Stimulated activated CD8-positive, alpha-beta memory T cell treated with anti-CD3 and anti-CD28 coated beads, Interleukin-15, amount 100 ng/mL, for 24 hours (primary cell): ENCODE results near the gene KAZN.

Experiments used
- DNase-seq: peaks from one replicate; pipeline ENCODE4 v3.0.0-alpha.2; 2020; ENCODE audit warnings: low read depth

The KAZN gene

GRCh38 chr1:14915356-14916054 lies 317.0 kb downstream of the KAZN start:
- peak; percentile 15 for DNase-seq

DNA sequence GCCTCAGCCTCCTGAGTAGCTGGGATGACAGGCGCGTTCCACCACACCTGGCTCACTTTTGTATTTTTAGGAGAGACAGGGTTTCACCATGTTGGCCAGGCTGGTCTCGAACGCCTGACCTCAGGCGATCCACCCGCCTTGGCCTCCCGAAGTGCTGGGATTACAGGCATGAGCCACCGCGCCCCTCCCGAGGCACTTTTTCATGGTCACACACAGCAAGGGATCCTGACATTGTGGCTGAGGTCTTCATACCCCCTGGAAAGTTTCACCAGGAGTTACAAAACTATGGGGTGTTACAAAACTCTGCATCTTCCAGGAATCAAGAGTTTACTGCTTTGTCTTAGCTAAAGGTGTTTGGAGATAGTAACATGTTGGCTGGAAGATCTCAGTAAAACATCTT lies 320.8 kb downstream of the KAZN start:
- no peak for DNase-seq

GRCh38 chr1:14919751-14920150 lies 321.3 kb downstream of the KAZN start:
- DNase-seq = no peak

DNA sequence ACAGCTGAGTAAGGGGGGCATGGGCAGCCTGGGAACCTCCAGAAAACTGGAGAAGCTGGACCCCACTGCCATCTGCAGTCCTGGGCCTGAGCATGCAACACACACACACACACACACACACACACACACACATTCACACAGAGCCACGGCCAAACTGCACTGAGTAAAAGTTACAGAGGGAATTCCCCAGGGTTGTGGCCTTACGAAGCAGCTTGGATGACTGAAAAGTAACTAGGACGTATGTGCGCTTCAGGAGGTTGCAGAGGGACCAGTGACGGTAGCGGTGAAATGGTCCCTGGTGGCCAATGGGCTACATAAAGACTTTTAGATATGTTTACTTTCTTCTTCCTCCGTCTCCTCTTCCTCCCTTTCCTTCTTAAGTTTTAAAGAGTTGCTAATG lies 322.6 kb downstream of the KAZN start:
- DNase-seq = no peak

- no peak for DNase-seq
Observed at GRCh38 chr1:14922942-14923726, 324.6 kb downstream of the KAZN start.

DNA sequence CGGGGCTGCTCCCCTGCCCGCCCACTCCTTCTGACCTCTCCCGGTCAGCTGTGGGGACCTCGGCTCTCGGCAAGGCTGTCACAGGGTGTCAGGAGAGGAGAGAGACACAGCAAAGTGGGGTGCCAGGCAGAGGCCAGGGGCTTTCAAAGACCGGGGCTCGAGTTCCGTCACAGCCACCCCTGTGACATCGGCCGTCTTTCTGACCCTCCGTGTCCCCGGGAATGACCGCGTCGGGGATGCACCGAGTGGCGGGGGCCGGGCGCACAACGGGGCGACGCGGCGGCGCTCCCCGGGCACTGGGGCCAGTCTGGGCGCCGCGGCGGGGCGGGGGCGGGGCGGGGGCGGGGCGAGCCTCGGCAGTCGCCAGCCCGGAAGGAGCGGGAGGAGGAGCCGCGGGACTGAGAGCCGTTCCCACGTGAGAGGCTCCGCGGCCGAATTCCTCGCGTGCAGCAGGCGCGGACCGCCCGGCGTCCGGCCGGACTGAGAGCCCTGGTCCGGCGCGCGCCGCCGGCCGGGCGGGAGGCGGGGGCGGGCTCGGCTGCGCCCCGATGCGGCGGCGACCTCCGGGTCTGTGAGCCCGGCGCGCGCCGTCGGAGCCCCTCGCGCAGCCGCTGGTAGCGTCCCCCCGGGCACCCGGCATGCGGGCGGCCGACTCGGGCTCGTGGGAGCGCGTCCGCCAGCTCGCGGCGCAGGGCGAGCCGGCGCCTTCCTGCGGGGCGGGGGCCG lies 325.4 kb downstream of the KAZN start:
- no peak for DNase-seq

DNA sequence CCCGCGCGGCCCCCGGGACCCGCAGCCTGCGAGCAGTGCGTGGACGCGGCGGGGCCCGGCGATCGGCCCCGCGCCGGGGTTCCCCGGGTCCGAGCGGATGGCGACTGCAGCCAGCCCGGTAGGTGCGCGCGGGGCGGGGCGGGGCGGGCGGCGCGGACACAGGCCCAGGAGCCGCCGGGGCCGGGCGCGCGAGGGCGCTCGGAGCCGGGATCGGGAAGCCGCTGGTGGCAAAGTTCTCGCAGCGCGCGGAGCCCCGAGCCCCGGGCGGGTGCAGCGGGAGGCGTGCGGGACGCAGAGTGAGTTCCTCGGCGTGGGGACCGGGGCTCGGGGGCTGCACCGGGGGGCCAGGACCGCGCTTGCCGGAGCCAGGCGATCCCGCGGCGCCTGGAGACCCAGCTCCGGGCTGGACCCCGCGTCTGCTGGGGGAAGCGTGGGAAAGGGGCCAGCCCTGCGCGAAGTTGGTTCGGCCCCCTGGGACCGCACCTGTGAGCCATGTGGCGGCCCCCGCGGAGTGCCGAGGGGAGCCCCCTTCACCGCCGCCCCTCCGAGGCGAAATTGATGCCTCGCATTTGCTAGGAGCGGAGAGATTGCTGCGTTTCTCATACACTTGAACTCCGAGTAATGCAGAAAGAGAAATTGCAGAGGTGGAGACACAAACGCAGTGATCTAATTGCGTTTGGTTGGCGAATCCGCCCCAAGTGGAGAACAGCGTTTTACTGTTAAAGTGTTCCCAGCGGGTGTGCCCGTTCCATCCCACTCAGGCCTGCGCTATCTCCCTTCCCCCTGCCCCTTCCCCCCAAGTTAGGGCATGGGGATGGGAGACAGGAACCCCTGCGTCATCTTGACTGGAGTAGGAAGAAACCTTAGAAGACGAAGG lies 326.2 kb downstream of the KAZN start:
- no peak for DNase-seq

GRCh38 chr1:14925336-14926136 lies 327.1 kb downstream of the KAZN start:
- DNase-seq = no peak

DNA sequence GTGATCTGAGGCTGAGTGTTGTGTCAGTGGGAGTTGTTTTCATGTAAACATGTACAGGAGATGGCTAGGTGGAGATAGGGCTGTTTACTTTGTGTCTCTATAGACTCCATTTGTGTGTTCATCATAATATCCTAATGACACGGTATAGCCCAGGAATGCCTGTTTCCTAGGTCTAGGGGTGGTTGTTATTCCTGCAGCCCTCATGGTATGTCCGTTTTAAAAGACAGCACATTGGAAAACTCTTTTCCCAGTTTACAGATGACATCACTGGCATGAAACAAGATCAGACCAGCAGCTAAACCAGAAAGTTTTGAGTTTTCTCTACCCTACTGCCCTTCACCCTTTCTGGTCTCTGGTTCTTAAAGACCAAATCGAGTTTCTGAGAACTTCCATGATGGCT lies 327.7 kb downstream of the KAZN start:
- no peak for DNase-seq

- no peak for DNase-seq
Observed at GRCh38 chr1:14926818-14927575, 328.5 kb downstream of the KAZN start.

DNA sequence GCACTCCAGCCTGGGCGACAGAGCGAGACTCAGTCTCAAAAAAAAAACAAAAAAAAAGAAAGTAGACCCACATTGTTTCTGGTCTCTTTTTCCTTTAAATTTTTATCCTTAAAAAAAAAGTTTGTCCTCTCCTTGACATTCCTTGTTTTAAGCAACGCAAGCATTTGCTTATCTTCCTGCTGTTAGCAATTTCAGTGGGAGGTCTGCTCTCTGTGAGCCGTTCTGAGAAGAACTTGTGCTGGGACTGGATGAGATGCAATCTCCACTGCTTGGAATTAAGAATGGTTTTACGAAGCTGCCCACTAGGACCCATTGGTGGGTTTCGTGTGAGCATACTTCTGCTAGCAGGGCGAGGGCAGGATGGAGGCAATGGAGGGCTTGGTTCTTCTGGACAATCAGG lies 329.9 kb downstream of the KAZN start:
- DNase-seq = no peak

DNA sequence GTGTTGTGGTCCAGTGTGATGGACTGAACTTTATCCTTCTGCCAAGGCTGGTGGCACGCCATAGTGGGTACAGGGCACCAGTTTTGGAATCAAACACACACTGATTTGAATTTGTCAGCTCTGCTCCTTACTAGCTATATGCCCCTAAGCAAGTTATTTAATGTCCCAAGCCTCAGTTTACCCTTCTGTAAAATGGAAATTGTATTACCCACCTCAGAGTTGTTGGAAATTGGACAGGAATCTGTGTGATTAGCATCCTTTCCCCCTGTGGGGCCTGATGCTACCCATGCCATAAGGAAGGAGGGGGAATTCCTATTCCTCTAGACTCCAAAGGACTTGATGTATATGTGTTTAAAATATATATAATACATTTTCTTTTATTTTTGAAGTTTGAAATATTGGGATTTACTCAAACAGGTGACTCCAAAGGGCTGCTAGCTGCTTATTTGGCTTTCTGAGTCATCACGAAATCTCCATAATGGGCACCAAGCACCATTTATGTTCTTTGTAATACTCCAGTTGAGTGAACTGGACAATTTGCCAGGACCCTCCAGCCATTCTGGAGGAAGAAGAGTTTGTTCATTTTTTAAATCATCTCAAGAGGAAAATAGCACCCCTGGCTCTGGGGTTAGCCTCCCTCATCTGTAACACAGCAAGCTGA lies 330.5 kb downstream of the KAZN start:
- DNase-seq = no peak

- DNase-seq = no peak
Observed at GRCh38 chr1:14929547-14930246, 331.2 kb downstream of the KAZN start.

DNA sequence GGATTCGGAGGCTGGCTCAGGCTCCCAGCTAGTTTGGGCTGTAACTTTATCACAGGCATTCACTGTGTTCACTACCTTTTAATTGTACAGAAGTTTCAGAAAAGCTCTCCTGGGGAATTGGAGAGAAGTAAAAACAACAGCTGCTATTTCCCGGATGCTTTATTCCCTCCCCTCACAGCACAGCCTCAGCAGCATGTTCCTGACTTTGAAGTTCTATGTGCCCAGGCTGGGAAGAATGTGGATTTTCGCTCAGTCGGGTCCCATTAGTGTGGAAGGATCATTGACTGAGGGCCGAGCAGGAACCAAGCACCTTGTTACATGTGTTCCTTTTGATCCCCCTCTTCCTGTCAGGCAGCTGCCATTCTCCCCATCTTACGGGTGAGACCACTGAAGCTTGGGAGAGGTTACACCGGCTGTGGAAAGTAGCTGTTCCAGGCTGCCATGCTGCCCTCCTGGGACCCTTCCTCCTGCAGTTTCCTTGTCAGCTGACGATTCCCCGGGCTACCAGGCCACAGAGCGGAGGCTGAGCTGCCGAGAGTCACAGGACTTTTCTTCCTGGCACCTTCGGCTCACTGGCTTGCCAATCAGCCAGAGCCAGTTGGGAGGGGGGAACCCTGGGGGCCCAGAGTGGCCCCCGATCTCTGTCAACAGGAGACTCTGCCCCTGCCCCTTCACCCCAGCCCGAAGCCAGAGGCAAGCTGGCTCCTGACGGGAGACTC lies 331.9 kb downstream of the KAZN start:
- no peak for DNase-seq

GRCh38 chr1:14932034-14932638 lies 333.7 kb downstream of the KAZN start:
- DNase-seq = no peak

DNA sequence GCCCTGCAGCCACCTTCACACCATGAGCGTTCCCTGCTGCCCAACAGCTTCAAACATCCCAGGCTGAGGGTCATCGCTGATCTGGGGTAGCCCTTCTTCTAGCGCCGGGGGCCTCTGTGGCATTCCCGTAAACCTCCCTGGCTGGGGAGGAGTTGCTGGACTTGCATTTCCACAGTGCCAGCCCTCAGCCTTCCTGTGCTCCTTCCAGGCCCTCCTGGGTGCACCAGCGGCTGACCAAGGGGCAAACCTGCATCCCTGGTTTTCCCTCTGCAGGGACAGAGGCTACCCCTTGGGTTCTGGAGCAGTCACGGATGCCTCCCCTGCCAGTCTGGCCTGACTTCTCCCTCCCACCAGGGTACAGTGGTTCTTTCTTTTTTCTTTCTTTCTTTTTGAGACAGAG lies 336.4 kb downstream of the KAZN start:
- DNase-seq = no peak

- DNase-seq = no peak
Observed at GRCh38 chr1:14936815-14937214, 338.3 kb downstream of the KAZN start.

- no peak for DNase-seq
Observed at GRCh38 chr1:14937288-14937949, 338.9 kb downstream of the KAZN start.
